Measurements from ENCODE around the gene CELF4.

CELF4 gene

GRCh38 chr18:37435150-37435867 is 130.3 kb downstream of the CELF4 start:
- peak; percentile 63 for DNase-seq

DNA sequence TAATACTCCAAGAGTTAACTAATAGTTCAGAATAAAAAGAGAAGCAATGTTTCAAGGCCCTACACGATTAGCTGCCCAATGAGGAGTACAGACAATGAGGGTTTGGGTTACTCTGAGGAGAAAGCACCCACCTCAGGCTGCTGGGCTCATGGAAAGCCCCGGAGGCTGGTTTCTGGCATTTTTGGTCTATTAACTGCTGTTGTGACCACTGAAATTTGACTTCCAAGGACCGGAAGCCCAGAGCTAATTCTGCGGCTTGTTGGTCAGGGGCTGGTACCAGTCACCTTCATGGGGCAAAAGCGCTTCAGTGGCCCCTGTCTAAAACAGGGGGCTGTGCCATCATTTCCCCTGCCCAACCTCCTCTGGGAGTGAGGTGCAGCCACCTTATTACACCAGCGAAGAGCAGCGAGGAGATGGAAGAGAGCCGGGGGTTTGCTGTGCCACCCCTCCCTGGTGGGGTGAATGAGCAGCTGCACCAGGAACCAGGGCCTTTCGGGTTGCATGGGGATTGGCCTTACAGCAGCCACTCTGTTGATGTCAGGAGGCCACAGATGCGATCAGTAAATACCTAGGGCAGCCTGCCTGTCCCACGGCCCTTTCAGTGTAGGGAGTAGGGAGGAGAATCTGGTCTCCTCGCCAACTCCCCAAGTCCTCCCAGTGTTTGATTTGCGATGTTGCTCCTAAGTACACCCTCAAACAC is 131.3 kb downstream of the CELF4 start:
- DNase-seq, result no peak

- no peak for DNase-seq
These were observed 133.0 kb downstream of the CELF4 start for GRCh38 chr18:37432436-37433195.

- DNase-seq, result peak; percentile 65
These were observed 135.1 kb downstream of the CELF4 start for GRCh38 chr18:37430357-37431076.

DNA sequence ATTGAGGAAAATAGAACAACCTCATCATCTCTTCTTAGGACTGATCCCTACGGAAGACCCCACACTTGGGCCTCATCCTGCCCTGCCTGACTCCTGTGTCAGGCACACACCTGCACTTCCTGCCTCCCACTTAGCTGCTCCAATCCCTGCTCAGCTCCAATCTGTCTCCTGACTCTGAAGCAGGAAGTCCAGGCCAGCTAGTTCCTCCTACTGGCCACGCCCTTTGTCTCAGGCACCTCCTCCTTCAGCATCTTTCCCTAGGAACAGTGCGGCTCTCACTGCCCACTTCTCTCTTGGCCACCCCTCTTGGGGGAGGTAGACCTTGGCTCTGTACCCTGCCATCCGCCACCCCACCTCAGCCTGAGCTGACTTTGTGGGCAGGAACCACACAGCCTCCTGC is 135.8 kb downstream of the CELF4 start:
- no peak for DNase-seq

DNA sequence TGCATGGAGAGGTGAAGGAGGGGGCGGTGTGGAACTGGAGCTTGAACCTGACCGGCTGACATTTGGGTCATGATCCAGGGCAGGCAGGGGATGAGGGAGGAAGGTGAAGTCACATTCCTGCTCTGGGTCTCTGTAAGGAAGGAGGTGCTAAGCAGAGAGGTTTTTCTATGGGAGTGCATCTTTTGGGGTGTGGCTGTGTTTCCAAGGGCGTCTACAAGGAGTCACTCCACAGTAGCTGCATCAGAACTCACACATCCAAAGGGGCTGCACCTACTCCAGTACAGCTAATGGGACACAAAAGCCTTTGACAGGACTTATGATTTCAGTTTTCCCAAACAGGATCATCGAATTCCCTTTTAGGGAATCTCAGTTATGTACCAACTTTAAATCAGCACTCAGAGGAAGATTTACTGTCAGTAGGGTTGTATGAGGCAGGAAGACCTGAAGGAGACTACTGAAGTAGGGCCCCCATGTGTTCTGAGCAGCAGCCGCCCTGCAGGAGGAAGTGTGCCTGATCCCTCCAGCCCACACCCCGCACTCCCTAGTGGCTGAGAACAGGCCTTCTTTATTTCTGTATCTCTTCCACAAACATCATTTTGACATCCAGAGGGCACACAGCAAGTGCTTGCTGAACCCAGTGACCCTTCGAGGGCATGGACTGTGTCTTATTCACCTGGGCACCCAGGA is 137.2 kb downstream of the CELF4 start:
- DNase-seq, result no peak

DNA sequence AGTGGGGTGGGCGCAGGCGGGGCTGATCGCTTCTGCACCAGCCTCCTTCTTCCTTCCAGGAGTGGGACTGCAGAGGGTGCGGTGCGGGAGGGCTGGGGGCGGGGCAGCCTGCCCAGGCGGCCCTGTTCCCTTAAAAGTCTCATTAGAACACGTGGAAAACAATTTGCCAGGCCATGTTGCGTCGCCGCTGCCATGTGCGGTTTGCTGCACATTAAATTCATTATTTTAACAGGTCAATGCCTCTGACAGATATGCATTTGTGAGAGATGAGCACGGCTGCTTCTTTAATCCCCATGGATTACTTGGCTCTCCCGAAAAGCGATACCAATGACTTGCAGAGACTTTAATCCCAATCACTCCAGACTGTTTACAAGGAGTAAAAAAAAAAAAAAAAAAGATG is 139.0 kb downstream of the CELF4 start:
- DNase-seq, result no peak

DNA sequence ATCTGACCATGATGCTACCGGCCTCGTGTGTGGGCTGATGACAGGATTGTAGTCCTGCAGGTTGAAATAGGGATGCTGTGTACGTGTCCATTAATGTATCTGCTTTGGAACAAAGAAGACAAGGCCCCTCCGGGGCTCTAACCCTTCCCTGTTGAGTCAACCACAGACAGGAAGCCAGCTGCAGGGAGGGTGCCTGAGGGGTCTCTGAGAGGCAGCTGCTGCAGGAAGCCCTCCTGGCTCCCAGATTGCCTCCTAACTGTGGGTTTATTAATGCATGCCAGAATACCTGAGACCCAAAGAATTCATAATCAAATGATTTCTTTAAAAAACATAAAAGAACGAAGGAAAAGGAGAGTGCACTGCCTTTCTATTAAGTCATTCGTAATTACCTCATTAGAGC is 140.4 kb downstream of the CELF4 start:
- DNase-seq, result no peak

GRCh38 chr18:37424507-37424906 is 141.1 kb downstream of the CELF4 start:
- no peak for DNase-seq

- no peak for DNase-seq
These were observed 143.0 kb downstream of the CELF4 start for GRCh38 chr18:37422596-37422995.

DNA sequence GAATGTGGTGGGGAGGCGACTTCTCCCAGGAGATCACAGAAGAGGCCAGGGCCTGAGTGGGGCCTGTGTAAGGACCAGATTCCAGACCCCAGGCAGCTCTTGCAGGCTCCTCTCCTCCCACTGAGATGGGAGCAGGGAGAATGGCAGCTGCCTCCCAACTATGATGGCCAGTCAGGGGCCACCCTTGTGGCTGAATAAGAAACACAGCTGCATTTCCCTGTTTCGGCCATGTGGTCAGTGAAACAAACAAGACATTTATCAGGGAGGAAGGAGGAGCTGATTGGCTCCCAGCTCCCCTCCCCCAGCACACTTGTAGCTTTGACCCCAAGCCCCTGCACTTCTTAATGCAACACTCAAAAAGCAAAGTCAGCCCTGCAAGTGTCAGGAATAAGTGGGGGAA is 143.5 kb downstream of the CELF4 start:
- DNase-seq, result peak; percentile 62

- DNase-seq, result peak; percentile 70
These were observed 144.1 kb downstream of the CELF4 start for GRCh38 chr18:37421341-37422077.

GRCh38 chr18:37420315-37420880 is 145.2 kb downstream of the CELF4 start:
- DNase-seq, result peak; percentile 93

GRCh38 chr18:37419866-37420265 is 145.7 kb downstream of the CELF4 start:
- no peak for DNase-seq

DNA sequence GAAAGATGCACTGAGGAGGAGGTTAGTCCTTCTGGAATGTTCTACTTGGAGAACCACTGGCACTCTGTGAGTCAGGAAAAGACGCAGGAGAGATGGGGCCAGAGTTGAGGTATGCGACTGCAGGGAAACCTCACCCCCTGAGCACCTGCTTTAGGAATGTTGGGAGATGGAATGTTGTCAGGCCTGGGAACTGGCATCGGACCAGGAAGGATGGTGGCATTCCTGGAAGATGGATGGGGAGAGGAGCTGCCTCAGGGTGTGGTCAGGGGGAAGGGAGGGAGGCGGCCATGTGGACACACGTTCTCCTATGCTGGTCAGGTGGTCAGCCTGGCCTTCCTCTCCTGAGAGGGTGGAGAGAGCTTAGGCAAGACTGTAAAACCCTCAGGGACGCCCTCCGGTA is 146.3 kb downstream of the CELF4 start:
- peak; percentile 81 for DNase-seq

GRCh38 chr18:37414816-37415215 is 150.8 kb downstream of the CELF4 start:
- no peak for DNase-seq

DNA sequence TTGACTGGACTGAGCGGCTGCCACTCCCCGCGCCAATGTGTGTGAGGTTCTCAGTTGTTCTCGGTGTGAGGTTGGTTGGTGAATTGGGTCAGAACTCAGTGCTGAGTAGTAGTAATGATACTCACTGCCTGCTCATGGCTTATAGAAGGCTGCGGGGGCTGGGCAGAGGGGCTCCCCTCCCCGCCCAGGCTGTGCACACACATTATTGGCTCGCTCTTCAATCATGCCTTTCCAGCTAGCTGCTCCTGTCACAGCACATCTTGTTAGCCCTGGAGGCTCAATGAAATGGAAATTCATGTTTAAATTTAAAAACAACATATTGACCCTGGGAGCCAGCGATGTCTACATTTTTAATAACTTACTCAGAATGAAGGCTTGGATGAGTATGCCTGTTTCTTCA is 152.8 kb downstream of the CELF4 start:
- no peak for DNase-seq

GRCh38 chr18:37412333-37412732 is 153.3 kb downstream of the CELF4 start:
- DNase-seq, result no peak

GRCh38 chr18:37409878-37410277 is 155.7 kb downstream of the CELF4 start:
- peak; percentile 80 for DNase-seq

DNA sequence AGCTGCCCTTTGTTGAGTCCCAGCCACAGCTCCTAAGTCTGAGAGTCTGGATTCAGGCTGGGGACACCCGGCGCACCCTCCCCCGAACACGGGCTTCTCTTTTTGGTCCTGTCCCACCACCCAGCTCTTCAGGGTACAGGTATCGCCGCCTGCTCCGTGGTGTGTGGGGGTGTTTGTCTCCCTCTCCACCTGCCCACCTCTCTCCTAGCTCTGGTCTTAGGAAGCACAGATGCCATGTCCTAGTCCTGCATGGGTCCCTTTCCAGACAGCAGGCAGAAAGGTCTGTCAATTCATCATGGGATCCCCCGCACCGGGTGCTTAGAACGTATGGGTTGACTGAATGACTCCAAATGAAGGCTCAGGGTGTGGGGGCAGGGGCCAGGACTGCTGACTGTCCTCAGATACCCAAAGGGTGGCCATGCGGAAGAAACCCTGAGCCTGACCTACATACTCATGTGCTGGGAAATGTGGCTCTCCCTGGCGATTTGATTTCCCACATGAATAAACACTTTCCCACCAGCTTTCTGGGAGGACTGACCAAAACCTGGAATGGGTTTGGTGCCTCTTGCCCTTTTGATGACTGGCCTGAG is 156.8 kb downstream of the CELF4 start:
- no peak for DNase-seq

- no peak for DNase-seq
These were observed 158.0 kb downstream of the CELF4 start for GRCh38 chr18:37407571-37407970.

Measured in islet precursor cell (in vitro differentiated cells).